Activated CD8-positive, alpha-beta T cell treated with anti-CD3 and anti-CD28 coated beads for 36 hours (primary cell): Measurements from ENCODE around the gene ZSCAN10. TPM values are rescaled to one million over a fixed set of nuclear protein-coding genes. Genes with fewer than 3 reads are reported as not detected.

Source experiments
- ATAC-seq: fragments of 200-7000 bp; cut with Tn5 transposase; one replicate; pipeline ENCODE4 v1.10.0; 2021; ENCODE audit warnings: mild to moderate bottlenecking, moderate library complexity
- CTCF ChIA-PET: fragments of 350-600 bp; sonication (Branson Sonifier 250); formaldehyde crosslinking; loops from one replicate; lab custom pipeline; 2021; ENCODE audit warnings: antibody characterized with exemption; lab: Charles Lee
- POLR2A ChIA-PET: fragments of 350-600 bp; sonication (Branson Sonifier 250); formaldehyde crosslinking; loops from one replicate; lab custom pipeline; 2021; ENCODE audit warnings: antibody characterized with exemption; lab: Charles Lee
- DNase-seq: peaks from one replicate; pipeline ENCODE4 v3.0.0-alpha.2; 2020
- H3K27ac Mint-ChIP-seq: one replicate; pipeline ENCODE4 v1.8.0; 2021; ENCODE audit warnings: mild to moderate bottlenecking, mixed read lengths
- H3K27me3 Mint-ChIP-seq: one replicate; pipeline ENCODE4 v1.8.0; 2021; ENCODE audit warnings: mixed read lengths
- H3K36me3 Mint-ChIP-seq: one replicate; pipeline ENCODE4 v1.8.0; 2021; ENCODE audit warnings: low read depth, mixed read lengths
- H3K4me1 Mint-ChIP-seq: one replicate; pipeline ENCODE4 v1.8.0; 2021; ENCODE audit warnings: low read depth, mixed read lengths
- H3K4me3 Mint-ChIP-seq: one replicate; pipeline ENCODE4 v1.8.0; 2021; ENCODE audit warnings: mild to moderate bottlenecking, moderate library complexity, mixed read lengths
- H3K9me3 Mint-ChIP-seq: one replicate; pipeline ENCODE4 v1.8.0; 2021; ENCODE audit warnings: mixed read lengths
- intact Hi-C: fragments of 100-400 bp; cut with micrococcal nuclease; formaldehyde crosslinking; loops from one replicate; pipeline ENCODE4 v1.10.0; 2022
- total RNA-seq, 2 experiments: library from RNA; stranded (reverse); gene quantifications; one replicate each; pipeline ENCODE4 v1.2.3, GENCODE V29; 2021
- TF ChIP-seq, protein P1 (sequence below): fragments of 200-600 bp; IDR thresholded peaks from one replicate; pipeline ENCODE4 v1.8.0; 2022; ENCODE audit warnings: antibody characterized with exemption, mild to moderate bottlenecking

The ZSCAN10 gene
- total RNA-seq, 2 experiments from 2014 or later, result 0.09 to 0.25 TPM

- no peak overlapping the region for H3K27ac Mint-ChIP-seq
- CTCF ChIA-PET, result interaction anchor here (0.6 to 23.9 kb wide), 9 partner anchors 10 to 96 kb away, joined by 3 to 376 read pairs (median 9); partner anchors contain the start of genes IL32, ZNF205 and ZNF213
- DNase-seq (no peak), ATAC-seq (no peak)
- no peaks in the 10 kb centered on the region for H3K9me3 Mint-ChIP-seq
- intact Hi-C loops, result no loop called here
- no peak overlapping the region for H3K4me3 Mint-ChIP-seq
- TF ChIP-seq, protein P1, sequence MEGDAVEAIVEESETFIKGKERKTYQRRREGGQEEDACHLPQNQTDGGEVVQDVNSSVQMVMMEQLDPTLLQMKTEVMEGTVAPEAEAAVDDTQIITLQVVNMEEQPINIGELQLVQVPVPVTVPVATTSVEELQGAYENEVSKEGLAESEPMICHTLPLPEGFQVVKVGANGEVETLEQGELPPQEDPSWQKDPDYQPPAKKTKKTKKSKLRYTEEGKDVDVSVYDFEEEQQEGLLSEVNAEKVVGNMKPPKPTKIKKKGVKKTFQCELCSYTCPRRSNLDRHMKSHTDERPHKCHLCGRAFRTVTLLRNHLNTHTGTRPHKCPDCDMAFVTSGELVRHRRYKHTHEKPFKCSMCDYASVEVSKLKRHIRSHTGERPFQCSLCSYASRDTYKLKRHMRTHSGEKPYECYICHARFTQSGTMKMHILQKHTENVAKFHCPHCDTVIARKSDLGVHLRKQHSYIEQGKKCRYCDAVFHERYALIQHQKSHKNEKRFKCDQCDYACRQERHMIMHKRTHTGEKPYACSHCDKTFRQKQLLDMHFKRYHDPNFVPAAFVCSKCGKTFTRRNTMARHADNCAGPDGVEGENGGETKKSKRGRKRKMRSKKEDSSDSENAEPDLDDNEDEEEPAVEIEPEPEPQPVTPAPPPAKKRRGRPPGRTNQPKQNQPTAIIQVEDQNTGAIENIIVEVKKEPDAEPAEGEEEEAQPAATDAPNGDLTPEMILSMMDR, result no peak
- peaks cover 39% of the 10 kb centered on the region for H3K4me1 Mint-ChIP-seq
- no peaks in the 10 kb centered on the region for H3K27me3 Mint-ChIP-seq
- POLR2A ChIA-PET, result interaction anchor here (0.6 to 3.7 kb wide), 6 partner anchors 8 to 77 kb away, joined by 4 to 21 read pairs (median 4); partner anchors contain the start of genes IL32, TNFRSF12A and ZNF213
- no peaks in the 10 kb centered on the region for H3K36me3 Mint-ChIP-seq
Observed at GRCh38 chr16:3097266-3097665, 1.8 kb downstream of the ZSCAN10 start.

- Mint-ChIP-seq H3K9me3 (no peaks in the 10 kb centered on the region), H3K4me3 (no peak overlapping the region), H3K4me1 (peaks cover 35% of the 10 kb centered on the region), H3K27ac (no peak overlapping the region), H3K36me3 (no peaks in the 10 kb centered on the region), H3K27me3 (no peaks in the 10 kb centered on the region)
- ATAC-seq, result no peak
- TF ChIP-seq, protein P1, result no peak
- POLR2A ChIA-PET, result interaction anchor here (0.9 to 1.6 kb wide), 6 partner anchors 9 to 38 kb away, joined by 3 to 5 read pairs (median 4); partner anchors contain the start of genes IL32 and ZNF213
- no peak for DNase-seq
- intact Hi-C loops, result no loop called here
- CTCF ChIA-PET, result interaction anchor here (0.6 to 23.9 kb wide), 11 partner anchors 9 to 68 kb away, joined by 3 to 376 read pairs (median 6); partner anchors contain the start of genes IL32, ZNF205 and ZNF213
Observed at GRCh38 chr16:3096362-3096761, 2.7 kb downstream of the ZSCAN10 start.

GRCh38 chr16:3095869-3096268 is 3.2 kb downstream of the ZSCAN10 start:
- TF ChIP-seq, protein P1, result peak; percentile 43
- CTCF ChIA-PET, result interaction anchor here (0.9 to 23.9 kb wide), 12 partner anchors 8 to 68 kb away, joined by 3 to 376 read pairs (median 6); partner anchors contain the start of genes ZNF205 and ZNF213
- Mint-ChIP-seq H3K27ac (peak overlapping the region; percentile 67), H3K4me3 (no peak overlapping the region), H3K36me3 (no peaks in the 10 kb centered on the region), H3K4me1 (peaks cover 35% of the 10 kb centered on the region), H3K27me3 (no peaks in the 10 kb centered on the region), H3K9me3 (no peaks in the 10 kb centered on the region)
- DNase-seq (peak; percentile 81), ATAC-seq (peak; percentile 72)
- POLR2A ChIA-PET, result interaction anchor here (0.6 to 1.6 kb wide), 5 partner anchors 8 to 39 kb away, joined by 3 to 5 read pairs (median 3); partner anchors contain the start of gene ZNF213
- intact Hi-C loops, result no loop called here

DNA sequence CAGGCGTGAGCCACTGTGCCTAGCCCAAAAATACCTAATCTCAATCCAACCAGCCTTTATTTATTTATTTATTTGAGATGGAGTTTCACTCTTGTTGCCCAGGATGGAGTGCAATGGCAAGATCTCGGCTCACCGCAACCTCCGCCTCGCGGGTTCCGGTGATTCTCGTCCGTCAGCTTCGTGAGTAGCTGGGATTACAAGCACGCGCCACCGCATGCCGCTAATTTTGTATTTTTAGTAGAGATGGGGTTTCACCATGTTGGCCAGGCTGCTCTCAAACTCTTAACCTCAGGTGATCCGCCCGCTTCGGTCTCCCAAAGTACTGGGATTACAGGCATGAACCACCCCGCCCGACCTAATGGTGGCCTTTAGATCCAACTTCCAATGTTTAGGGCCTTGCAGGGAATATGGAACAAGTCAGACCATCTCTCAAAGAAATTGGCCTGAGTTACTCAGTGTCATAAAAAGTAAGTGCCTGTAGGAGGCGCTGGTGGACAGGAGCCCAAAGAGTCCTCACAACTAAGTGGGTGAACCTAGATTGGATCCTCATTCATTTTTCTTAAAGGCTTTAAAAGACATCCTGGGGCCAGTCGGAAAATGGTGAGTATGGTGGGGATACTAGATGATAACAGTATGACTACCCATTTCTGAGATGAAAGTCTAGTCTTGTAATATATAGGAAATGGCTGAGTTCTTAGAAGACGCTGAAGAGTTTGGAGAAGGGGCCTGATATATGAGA is 4.6 kb downstream of the ZSCAN10 start:
- ATAC-seq (peak; percentile 53), DNase-seq (peak; percentile 78)
- TF ChIP-seq, protein P1, result peak; percentile 79
- CTCF ChIA-PET, result interaction anchor here (0.7 to 23.9 kb wide), 10 partner anchors 7 to 64 kb away, joined by 3 to 376 read pairs (median 3); partner anchors contain the start of gene ZNF213
- no peaks in the 10 kb centered on the region for H3K36me3 Mint-ChIP-seq
- no peak overlapping the region for H3K4me3 Mint-ChIP-seq
- POLR2A ChIA-PET, result interaction anchor here (1.0 kb wide), 1 partner anchor 19 kb away, joined by 5 read pairs; no protein-coding TSS in a partner anchor
- peak overlapping the region; percentile 75 for H3K27ac Mint-ChIP-seq
- H3K27me3 Mint-ChIP-seq, result no peaks in the 10 kb centered on the region
- no peaks in the 10 kb centered on the region for H3K9me3 Mint-ChIP-seq
- peaks cover 31% of the 10 kb centered on the region for H3K4me1 Mint-ChIP-seq
- intact Hi-C loops, result loop anchor here (5.0 kb wide), 1 partner anchor 33 kb away; no protein-coding TSS in a partner anchor
